NCI-H2029 (cell line): ENCODE measurements around the gene UHRF1.
"Not testable (repeated sequence)": the region's sequence is repeated elsewhere in the genome, so short reads cannot be mapped to it uniquely, and the experiment has no call there.

Experiments
- DNase-seq: peaks from one replicate; lab custom pipeline; 2025; lab: John Stamatoyannopoulos, UW

UHRF1 gene

GRCh38 chr19:4935444-4935843 is 26.1 kb downstream of the UHRF1 start:
- DNase-seq, result no peak

DNA sequence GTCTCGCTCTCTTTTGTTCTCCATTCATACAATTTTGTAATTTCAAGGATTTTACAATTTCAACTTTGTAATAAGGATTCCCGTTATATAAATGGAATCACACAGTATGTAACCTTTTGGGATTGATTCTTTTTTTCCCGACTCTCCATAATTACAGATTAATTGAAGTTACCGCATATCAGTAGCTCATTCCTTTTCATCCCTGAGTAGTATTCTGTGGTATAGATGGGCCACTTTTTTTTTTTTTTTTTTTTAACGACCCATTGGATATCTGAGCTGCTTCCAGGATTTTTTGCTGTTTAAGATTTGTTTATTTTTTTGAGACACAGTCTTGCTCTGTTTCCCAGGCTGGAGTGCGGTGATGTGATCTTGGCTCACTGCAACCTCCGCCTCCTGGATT is 27.8 kb downstream of the UHRF1 start:
- no peak for DNase-seq

GRCh38 chr19:4938461-4938860 is 29.2 kb downstream of the UHRF1 start:
- DNase-seq, result not testable (repeated sequence)

DNA sequence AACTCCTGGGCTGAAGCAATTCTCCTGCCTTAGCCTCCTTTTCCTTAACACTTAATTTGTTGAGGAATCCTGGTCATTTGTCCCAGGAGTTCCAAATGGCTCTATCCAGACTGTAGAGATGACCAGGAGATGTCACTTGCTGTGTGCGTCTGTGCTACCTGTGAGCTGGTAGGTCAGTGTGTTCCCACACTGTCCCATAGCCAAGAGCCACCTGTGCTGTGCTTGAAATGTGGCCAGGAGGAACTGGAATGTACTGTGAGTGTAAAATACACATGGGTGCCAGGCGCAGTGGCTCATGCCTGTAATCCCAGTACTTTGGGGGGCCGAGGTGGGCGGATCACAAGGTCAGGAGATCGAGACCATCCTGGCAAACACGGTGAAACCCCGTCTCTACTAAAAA is 30.2 kb downstream of the UHRF1 start:
- DNase-seq, result no peak

DNA sequence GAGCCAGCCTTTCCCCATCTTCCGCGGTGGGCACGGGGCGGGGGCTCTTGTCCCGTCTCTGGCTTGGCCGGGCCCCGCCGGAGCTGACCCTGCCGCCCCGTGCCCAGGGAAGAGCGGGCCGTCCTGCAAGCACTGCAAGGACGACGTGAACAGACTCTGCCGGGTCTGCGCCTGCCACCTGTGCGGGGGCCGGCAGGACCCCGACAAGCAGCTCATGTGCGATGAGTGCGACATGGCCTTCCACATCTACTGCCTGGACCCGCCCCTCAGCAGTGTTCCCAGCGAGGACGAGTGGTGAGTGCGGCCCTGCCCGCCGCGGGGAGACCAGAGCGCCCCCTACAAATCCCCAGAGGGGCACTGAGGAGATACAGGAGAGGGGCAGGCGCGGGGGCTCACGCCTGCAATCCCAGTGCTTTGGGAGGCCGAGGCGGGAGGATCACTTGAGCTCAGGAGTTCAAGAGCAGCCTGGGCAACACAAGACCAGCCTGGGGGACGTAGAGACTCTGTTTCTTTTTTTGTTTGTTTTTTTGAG is 32.4 kb downstream of the UHRF1 start:
- DNase-seq, result not testable (repeated sequence)

DNA sequence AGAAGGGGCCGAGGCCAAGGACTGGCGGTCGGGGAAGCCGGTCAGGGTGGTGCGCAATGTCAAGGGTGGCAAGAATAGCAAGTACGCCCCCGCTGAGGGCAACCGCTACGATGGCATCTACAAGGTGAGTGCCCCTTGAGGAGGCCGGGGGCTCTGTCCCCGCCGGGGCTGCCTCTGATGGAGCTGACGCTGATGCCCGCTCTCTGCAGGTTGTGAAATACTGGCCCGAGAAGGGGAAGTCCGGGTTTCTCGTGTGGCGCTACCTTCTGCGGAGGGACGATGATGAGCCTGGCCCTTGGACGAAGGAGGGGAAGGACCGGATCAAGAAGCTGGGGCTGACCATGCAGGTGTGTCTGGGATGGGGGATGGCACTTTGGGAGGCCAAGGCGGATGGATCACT is 41.3 kb downstream of the UHRF1 start:
- DNase-seq, result not testable (repeated sequence)

DNA sequence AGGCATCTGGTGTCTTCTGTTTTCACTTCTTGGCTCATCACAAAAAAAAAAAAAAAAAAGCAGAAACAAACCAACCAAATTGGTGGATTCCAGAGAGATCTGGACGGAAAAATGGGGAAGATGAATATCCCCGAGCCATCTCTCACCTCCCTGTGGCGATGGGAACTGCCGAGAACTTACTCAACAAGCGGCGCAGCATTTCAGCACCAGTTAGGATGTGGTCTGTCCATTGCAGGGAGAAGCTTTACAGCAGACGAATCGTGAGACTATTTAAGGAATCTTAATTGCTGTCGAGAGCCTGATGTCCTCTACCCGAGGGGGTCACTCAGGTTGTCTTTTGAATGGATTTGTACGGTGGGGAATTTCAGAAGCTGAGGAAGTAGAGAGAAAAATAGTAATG is 42.4 kb downstream of the UHRF1 start:
- no peak for DNase-seq

- no peak for DNase-seq
These were observed 43.6 kb downstream of the UHRF1 start for GRCh38 chr19:4952945-4953344.

GRCh38 chr19:4954320-4955149 is 45.2 kb downstream of the UHRF1 start:
- not testable (repeated sequence) for DNase-seq

DNA sequence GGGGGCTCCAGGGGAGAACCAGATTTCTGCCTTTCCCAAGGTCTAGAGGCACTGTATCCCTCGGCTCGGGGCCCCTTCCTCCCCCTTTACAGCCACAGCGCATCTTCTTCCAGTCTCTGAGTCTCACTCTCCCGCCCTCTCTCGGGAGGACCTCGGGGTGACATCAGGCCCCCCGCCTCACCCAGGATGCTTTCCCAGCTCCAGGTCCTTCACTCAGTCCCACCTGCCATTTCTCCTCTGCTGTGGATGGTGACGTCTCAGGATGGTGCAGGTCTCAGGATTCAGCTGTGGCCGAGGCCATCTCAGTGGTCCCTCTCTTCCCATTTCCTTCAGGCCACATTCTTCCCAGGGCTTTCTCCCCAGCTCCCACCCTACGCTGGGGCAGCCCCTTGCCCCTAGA is 46.0 kb downstream of the UHRF1 start:
- no peak for DNase-seq

DNA sequence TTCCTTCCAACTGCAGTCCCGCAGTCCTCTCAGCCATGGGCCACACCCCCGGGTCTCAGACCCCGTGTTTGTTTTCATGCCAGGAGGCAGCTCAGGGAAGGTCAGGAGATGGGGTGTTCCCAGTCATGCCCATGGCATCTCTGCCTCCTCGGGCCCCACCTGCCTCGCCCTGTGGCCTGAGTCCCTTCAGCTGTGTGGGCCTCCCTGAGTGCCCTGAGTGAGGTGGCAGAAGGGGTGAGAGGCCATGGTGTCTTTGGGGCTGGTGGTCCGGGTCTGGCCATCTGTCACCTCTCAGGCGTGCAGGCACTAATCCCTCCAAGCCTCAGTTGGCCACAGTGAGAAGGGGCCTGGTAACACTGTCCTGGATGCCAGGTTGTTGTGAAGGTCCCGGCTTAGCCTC is 48.7 kb downstream of the UHRF1 start:
- DNase-seq, result no peak

GRCh38 chr19:4962085-4962619 is 52.9 kb downstream of the UHRF1 start:
- no peak for DNase-seq

DNA sequence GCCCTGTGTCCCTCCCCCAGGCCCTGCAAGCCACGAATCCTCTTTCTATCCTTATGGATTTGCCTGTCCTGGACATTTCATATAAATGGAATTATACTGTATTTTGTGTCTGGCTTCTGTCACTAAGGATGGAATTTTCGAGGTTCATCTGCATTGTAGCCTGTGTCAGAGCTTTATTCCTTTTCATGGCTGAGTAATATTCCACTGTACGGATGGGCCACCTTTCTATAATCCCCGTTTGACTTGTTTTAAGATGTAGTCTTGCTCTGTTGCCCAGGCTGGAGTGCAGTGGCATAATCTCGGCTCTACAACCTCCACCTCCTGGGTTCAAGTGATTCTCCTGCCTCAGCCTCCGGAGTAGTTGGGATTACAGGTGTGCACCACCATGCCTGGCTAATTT is 55.8 kb downstream of the UHRF1 start:
- no peak for DNase-seq

DNA sequence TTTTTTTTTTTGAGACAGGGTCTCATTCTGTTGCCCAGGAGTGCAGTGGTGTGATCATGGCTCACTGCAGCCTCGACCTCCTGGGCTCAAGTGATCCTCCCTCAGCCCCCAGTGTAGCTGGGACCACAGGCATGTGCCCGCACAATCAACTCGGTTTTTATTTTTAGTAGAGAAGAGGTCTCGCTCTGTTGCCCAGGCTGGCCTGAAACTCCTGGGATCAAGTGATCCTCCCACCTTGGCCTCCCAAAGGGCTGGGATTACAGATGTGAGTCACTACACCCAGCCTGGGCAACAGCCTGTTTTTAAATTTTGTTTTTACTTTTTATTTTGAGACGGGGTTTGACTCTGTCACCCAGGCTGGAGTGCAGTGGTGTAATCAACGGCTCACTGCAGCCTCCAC is 57.3 kb downstream of the UHRF1 start:
- DNase-seq, result no peak

DNA sequence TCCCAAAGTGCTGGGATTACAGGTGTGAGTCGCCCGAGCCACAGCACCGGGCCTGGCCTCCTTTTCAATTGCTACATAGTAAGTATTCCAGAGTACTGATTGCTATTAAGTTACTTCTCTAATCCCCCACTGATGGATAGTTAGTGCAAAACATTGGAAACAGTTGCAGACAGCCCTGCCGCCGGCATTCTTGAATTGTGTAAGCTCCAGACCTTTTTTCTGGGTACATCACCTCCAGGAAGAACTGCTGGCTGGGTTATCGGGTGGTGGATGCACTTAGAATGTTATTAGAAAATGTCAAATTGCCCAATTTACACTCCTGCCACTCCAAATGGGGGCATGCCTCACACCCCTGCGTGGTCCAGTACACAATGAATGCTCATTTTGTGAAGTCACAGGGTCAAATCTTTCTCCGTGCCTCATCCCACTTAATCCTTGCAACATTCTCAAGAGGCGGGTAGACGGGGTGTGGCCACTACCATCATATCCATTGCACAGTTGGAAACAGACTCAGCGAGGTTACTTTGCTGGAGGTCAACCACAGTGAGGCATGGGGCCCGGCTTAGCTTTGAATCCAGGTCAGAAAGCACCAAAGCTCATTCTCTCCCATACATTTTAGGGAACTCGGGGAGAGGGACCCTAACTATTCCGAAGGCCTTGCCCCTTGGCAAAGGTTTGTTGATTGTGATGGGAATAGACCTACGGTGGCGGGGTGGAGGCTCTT is 58.6 kb downstream of the UHRF1 start:
- no peak for DNase-seq

- DNase-seq, result peak; percentile 99
These were observed 59.4 kb downstream of the UHRF1 start, which contains the start of gene KDM4B for GRCh38 chr19:4968462-4969291. Gene KDM4B, plus strand, starts transcription at chr19:4969113. Its CDS starts 63,778 bp downstream, at chr19:5032891.

GRCh38 chr19:4969292-4969771 is 60.0 kb downstream of the UHRF1 start:
- no peak for DNase-seq

DNA sequence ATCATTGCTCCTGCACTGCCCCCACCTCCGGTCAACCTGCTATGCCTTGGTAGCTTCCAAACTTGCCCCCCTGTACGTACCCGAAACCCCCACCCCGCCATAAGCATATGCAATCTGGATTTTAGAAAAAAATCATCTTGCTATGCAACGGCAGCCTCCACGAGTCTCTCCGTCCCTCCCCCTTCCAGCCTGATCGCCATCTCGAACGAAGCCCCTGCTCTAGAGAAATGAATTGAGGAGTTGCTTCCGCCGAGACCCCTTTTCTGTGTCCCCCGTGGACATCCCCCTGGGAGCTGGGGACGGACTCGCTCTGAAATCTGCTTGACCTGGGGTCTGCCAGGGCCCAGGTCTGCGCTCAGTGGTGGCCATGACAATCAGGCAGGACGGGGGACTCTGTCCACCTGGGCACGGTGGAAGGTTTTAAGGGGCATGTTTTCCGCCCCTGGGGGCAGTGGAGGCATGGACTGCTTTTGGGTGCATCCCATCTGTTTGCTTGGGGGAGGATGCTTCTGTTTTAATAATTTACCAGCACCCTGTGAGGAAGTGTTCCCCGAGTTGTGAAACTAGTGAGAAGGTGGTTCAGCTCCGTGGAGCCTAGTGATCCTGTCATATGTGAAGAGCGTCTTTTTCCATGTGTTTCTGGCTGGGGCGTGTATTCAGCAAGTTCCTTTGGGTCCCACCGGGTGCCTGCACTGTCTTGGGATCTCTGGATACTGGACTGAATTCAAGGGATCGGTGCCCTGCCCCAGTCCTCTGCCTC is 60.7 kb downstream of the UHRF1 start:
- no peak for DNase-seq

DNA sequence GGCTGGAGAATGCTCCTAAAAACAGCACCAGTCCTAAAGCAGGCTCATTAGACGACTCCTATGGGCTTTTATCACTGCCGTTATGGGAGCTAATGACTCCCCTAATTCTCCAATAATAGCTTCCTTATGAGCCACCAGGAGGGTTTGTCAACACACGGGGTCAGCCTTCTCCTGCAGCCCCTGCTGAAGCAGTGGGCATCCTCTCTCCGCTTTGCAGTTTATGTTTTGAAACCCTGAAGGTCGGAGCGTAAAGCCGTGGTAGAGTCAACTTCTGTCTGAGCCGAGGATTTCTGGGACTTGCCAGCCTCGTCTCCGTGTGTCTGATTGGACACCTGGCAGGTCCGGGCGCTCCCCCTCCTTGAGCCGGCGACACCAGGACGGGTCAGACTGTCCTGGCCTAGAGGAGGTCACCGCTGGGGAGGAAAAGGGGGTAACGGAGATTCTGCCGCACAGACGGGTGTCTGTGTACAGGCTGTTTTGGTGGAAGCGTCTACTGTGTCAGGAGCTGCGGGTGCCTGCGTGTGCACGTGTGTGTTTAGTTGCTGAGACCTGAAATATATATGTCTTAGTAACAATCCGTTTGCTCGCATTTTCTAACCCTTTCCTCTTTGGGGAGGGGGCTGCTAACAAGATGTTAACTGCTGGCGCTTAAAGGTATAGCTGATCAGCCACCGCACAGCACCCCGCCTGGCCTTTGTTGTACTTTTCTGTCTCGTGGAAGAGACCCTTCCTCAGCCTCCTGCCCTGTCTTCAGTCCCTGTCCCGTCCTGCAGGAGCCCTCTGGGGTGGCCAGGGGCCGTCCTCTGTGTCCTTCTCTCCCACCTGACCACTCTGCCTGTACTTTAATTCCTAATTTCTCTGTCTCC is 61.5 kb downstream of the UHRF1 start:
- DNase-seq, result no peak

DNA sequence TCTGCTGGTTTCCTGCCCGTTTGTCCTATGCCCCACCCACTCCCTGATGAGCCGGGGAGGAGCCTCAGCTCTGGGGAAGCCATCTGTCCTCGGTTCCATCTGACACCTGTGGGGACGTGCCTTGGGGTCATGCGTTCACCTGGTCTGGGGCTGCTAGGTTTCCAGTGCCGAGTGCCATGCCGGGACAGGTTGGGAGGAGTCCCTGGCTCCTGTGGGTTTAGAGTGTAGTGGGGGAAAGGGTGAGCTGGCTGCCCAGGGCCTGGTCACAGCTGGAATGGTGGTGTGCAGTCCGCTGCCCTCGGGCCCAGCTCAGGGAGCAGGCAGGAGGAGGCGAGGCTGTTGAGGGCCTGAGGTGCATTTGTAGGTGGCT is 62.1 kb downstream of the UHRF1 start:
- DNase-seq, result peak; percentile 34
